ENCODE results near the gene CELSR3. TPM values are rescaled to one million over a fixed set of nuclear protein-coding genes. Genes with fewer than 3 reads are reported as not detected.

CELSR3 gene
- total RNA-seq, 1 experiment from 2014 or later = 23.9 TPM

GRCh38 chr3:48633256-48633655 is 29.4 kb downstream of the CELSR3 start:
- no peaks in the 10 kb centered on the region; the same call in 1 of the 2 replicates for H3K27me3 Mint-ChIP-seq (ENCODE audit: low read depth)
- no peak overlapping the region for H3K56ac ChIP-seq (ENCODE audit: insufficient read length, low read depth, low read length)
- H4K5ac ChIP-seq (ENCODE audit: insufficient read length, low read depth, low read length) = no peak overlapping the region
- WGBS (ENCODE audit: extremely low coverage, insufficient read length, low lambda C conversion rate) = no CpG with 5 or more reads among the region's 15 CpGs
- H3T11ph ChIP-seq (ENCODE audit: low read length) = no peak overlapping the region
- no peak overlapping the region for H2AK5ac ChIP-seq (ENCODE audit: insufficient read length, low read length)
- no peaks in the 10 kb centered on the region for H3K9me3 Mint-ChIP-seq
- H2BK120ac ChIP-seq (ENCODE audit: low read depth, low read length, poor library complexity, severe bottlenecking) = no peak overlapping the region
- H3K4ac ChIP-seq (ENCODE audit: low read depth, low read length) = no peak overlapping the region
- H2AFZ ChIP-seq (ENCODE audit: low read length) = no peak overlapping the region
- no peak overlapping the region; the same call in 1 of the 2 replicates for H3K14ac ChIP-seq (ENCODE audit: insufficient read depth, low read length)
- H3K9me3 ChIP-seq (ENCODE audit: control insufficient read depth, low read depth, low read length) = no peaks in the 10 kb centered on the region
- H3K4me2 ChIP-seq (ENCODE audit: insufficient read depth, insufficient read length, low read length) = no peak overlapping the region
- no peak overlapping the region for H3K9ac ChIP-seq (ENCODE audit: extremely low read depth, insufficient read length, low read length)
- DNase-seq = no peak
- H3K4me1 ChIP-seq (ENCODE audit: insufficient read depth, low read length) = peaks cover 2% of the 10 kb centered on the region
- no peak for TF ChIP-seq CTCF (conservative IDR thresholded peaks at IDR 0.05)
- no peaks in the 10 kb centered on the region for H3K79me1 ChIP-seq (ENCODE audit: insufficient read depth, low read depth, low read length, poor library complexity, severe bottlenecking)
- H3K27ac Mint-ChIP-seq = no peak overlapping the region
- no peak overlapping the region for H2BK12ac ChIP-seq (ENCODE audit: insufficient read length, low read depth, low read length)
- H4K8ac ChIP-seq (replicated peaks; ENCODE audit: insufficient read length, low read depth, low read length) = no peak overlapping the region
- H2BK5ac ChIP-seq (ENCODE audit: insufficient read length, low read length) = no peak overlapping the region
- no peak overlapping the region for H2BK20ac ChIP-seq (ENCODE audit: low read depth, low read length, poor library complexity, severe bottlenecking)
- peaks cover 6% of the 10 kb centered on the region for H3K23me2 ChIP-seq (ENCODE audit: insufficient read length, low read depth, low read length, poor library complexity, severe bottlenecking)
- H3K27me3 ChIP-seq (ENCODE audit: insufficient read depth, low read length) = no peaks in the 10 kb centered on the region
- H3K4me1 Mint-ChIP-seq = peaks cover 28 to 31% of the 10 kb centered on the region in 2 experiments
- H3K79me2 ChIP-seq (ENCODE audit: insufficient read depth, low read length) = no peaks in the 10 kb centered on the region
- peaks cover 2% of the 10 kb centered on the region for H4K20me1 ChIP-seq (ENCODE audit: control insufficient read depth, insufficient read depth, insufficient read length)
- no peak overlapping the region for H2BK15ac ChIP-seq (ENCODE audit: low read depth, low read length)
- peak overlapping the region; percentile 79 to 90; a peak in 2 of 5 replicates for H3K4me3 Mint-ChIP-seq
- no peak overlapping the region for H3K18ac ChIP-seq (ENCODE audit: insufficient read length, low read depth, low read length)
- peaks cover 27 to 61% (median 60%) of the 10 kb centered on the region in 3 experiments; a peak in 6 of 7 replicates for H3K36me3 Mint-ChIP-seq (ENCODE audit: insufficient read depth in 1 of 3, low read depth in 3 of 3)
- no peak overlapping the region for H4K91ac ChIP-seq (ENCODE audit: insufficient read length, low read depth, low read length)
- no peak overlapping the region for H3K27ac ChIP-seq (ENCODE audit: insufficient read length, low read depth, low read length)
- H3K23ac ChIP-seq (ENCODE audit: insufficient read length, low read depth, low read length) = no peak overlapping the region

All from H9 (cell line).